Measurements from ENCODE around the gene KCNQ5. TPM values are rescaled to one million over a fixed set of nuclear protein-coding genes. Genes with fewer than 3 reads are reported as not detected.

KCNQ5 gene
- total RNA-seq, 4 donors from 2014 or later: 1.1 to 14.6 (median 9.0) TPM

GRCh38 chr6:73108949-73109348, 487.1 kb downstream of the KCNQ5 start:
- Histone ChIP-seq H3K4me3 (replicated peaks in 1 of 3) (no peak overlapping the region), H3K4me1 (no peaks in the 10 kb centered on the region), H3K27me3 (no peaks in the 10 kb centered on the region), H3K36me3 (no peaks in the 10 kb centered on the region), H3K27ac (no peak overlapping the region), H3K9me3 (no peaks in the 10 kb centered on the region)
- WGBS, 2 donors: 86 to 96% methylated on average over 3 of the region's 3 CpGs
- no peak for DNase-seq
- TF ChIP-seq POLR2A (IDR thresholded peaks at IDR 0.05): no peak
- no peak for TF ChIP-seq CTCF (IDR thresholded peaks at IDR 0.05)
- intact Hi-C loops (cut with DNase I): no loop called here

GRCh38 chr6:73109659-73110058, 487.8 kb downstream of the KCNQ5 start:
- TF ChIP-seq POLR2A (IDR thresholded peaks at IDR 0.05): no peak
- TF ChIP-seq CTCF (IDR thresholded peaks at IDR 0.05): no peak
- H3K9me3 ChIP-seq: no peaks in the 10 kb centered on the region
- no peaks in the 10 kb centered on the region for H3K4me1 ChIP-seq
- H3K27ac ChIP-seq: no peak overlapping the region
- intact Hi-C loops (cut with DNase I): no loop called here
- no peaks in the 10 kb centered on the region for H3K36me3 ChIP-seq
- WGBS, 2 donors: 52 to 54% methylated on average over 3 of the region's 3 CpGs
- H3K27me3 ChIP-seq: no peaks in the 10 kb centered on the region
- H3K4me3 ChIP-seq (replicated peaks in 1 of 3): no peak overlapping the region
- DNase-seq: no peak

- intact Hi-C loops (cut with DNase I): no loop called here
- Histone ChIP-seq H3K27ac (no peak overlapping the region), H3K9me3 (no peaks in the 10 kb centered on the region), H3K36me3 (no peaks in the 10 kb centered on the region), H3K4me3 (replicated peaks in 1 of 3) (no peak overlapping the region), H3K4me1 (no peaks in the 10 kb centered on the region), H3K27me3 (no peaks in the 10 kb centered on the region)
- TF ChIP-seq POLR2A (IDR thresholded peaks at IDR 0.05): no peak
- no peak for TF ChIP-seq CTCF (IDR thresholded peaks at IDR 0.05)
- DNase-seq: no peak
- 92 to 94% methylated on average over 3 of the region's 3 CpGs for WGBS, 2 donors
Observed at GRCh38 chr6:73116330-73116729, 494.5 kb downstream of the KCNQ5 start.

- Histone ChIP-seq H3K4me3 (replicated peaks in 1 of 3) (no peak overlapping the region), H3K27me3 (no peaks in the 10 kb centered on the region), H3K9me3 (no peaks in the 10 kb centered on the region), H3K27ac (no peak overlapping the region), H3K4me1 (no peaks in the 10 kb centered on the region), H3K36me3 (no peaks in the 10 kb centered on the region)
- intact Hi-C loops (cut with DNase I): no loop called here
- no peak for DNase-seq
- TF ChIP-seq CTCF (IDR thresholded peaks at IDR 0.05) (no peak), POLR2A (IDR thresholded peaks at IDR 0.05) (no peak)
- WGBS, 2 donors: 97% methylated on average over 4 of the region's 4 CpGs
Observed at GRCh38 chr6:73121421-73121993, 499.6 kb downstream of the KCNQ5 start.

- Histone ChIP-seq H3K27me3 (no peaks in the 10 kb centered on the region), H3K9me3 (no peaks in the 10 kb centered on the region), H3K27ac (no peak overlapping the region), H3K4me3 (replicated peaks in 1 of 3) (no peak overlapping the region), H3K36me3 (no peaks in the 10 kb centered on the region), H3K4me1 (no peaks in the 10 kb centered on the region)
- 93 to 98% methylated on average over 2 of the region's 2 CpGs for WGBS, 2 donors
- no peak for DNase-seq
- intact Hi-C loops (cut with DNase I): no loop called here
- TF ChIP-seq CTCF (IDR thresholded peaks at IDR 0.05) (no peak), POLR2A (IDR thresholded peaks at IDR 0.05) (no peak)
Observed at GRCh38 chr6:73123632-73124329, 501.9 kb downstream of the KCNQ5 start.

Measured in thyroid gland (tissue), 4 donors.